Posterior cingulate gyrus (tissue), 11 donors: ENCODE data around the gene DGCR2.
A peak's percentile ranks its signal among the peaks of the same experiment; 100 is the strongest.

Source experiments
- DNase-seq, 10 donors: peaks; one replicate each; pipeline versions ENCODE4 v3.0.0 to v3.0.0-alpha.2; 2020 to 2021; ENCODE audit warnings: mixed read lengths in 3 of 10
- intact Hi-C: fragments of 100-400 bp; cut with DNase I; formaldehyde crosslinking; loops from one replicate; pipeline ENCODE4 v1.15.1; 2023

Gene DGCR2

GRCh38 chr22:19128946-19129727, 6.9 kb upstream of the DGCR2 start:
- intact Hi-C loops: no loop called here
- no peak for DNase-seq

GRCh38 chr22:19128009-19128401, 5.8 kb upstream of the DGCR2 start:
- intact Hi-C loops: no loop called here
- DNase-seq: peak in 1 of 10 donors; percentile 53

- peak in 2 of 10 donors; percentile 44 to 61 for DNase-seq
Observed at GRCh38 chr22:19127329-19128008, 5.3 kb upstream of the DGCR2 start.

GRCh38 chr22:19126309-19127273, 4.4 kb upstream of the DGCR2 start:
- DNase-seq: peak in 2 of 10 donors; percentile 48 to 65
- intact Hi-C loops: no loop called here

More at GRCh38 chr22:19127329-19128008, 5.3 kb upstream of the DGCR2 start:
- intact Hi-C loops: no loop called here

- intact Hi-C loops: no loop called here
- peak in 2 of 10 donors; percentile 66 to 69 for DNase-seq
Observed at GRCh38 chr22:19125474-19126308, 3.5 kb upstream of the DGCR2 start.

- intact Hi-C loops: no loop called here
- peak in 1 of 10 donors; percentile 59 for DNase-seq
Observed at GRCh38 chr22:19125011-19125410, 2.8 kb upstream of the DGCR2 start.

- intact Hi-C loops: no loop called here
- DNase-seq: peak in 1 of 10 donors; percentile 47
Observed at GRCh38 chr22:19124377-19124776, 2.2 kb upstream of the DGCR2 start.

GRCh38 chr22:19123936-19124335, 1.7 kb upstream of the DGCR2 start:
- no peak for DNase-seq
- intact Hi-C loops: loop anchor here (2.0 kb wide), 1 partner anchor 21 kb away; the partner anchor contains the start of gene ESS2

GRCh38 chr22:19122752-19123492, 710 bp upstream of the DGCR2 start:
- DNase-seq: peak in 2 of 10 donors; percentile 23 to 27
- intact Hi-C loops: loop anchor here (2.0 kb wide), 1 partner anchor 22 kb away; the partner anchor contains the start of gene ESS2

- intact Hi-C loops: loop anchor here (2.0 kb wide), 1 partner anchor 23 kb away; the partner anchor contains the start of gene ESS2
- peak in 7 of 10 donors; percentile 22 to 89 (median 33) for DNase-seq
Observed at GRCh38 chr22:19121631-19122142, 525 bp downstream of the DGCR2 start.

GRCh38 chr22:19120829-19121630, 1.2 kb downstream of the DGCR2 start:
- peak in 1 of 10 donors; percentile 78 for DNase-seq
- intact Hi-C loops: no loop called here

- peak in 1 of 10 donors; percentile 54 for DNase-seq
- intact Hi-C loops: no loop called here
Observed at GRCh38 chr22:19119949-19120348, 2.3 kb downstream of the DGCR2 start.

GRCh38 chr22:19118329-19118880, 3.8 kb downstream of the DGCR2 start:
- intact Hi-C loops: no loop called here
- DNase-seq: peak in 1 of 10 donors; percentile 22

- intact Hi-C loops: no loop called here
- DNase-seq: no peak
Observed at GRCh38 chr22:19117111-19117512, 5.1 kb downstream of the DGCR2 start.

GRCh38 chr22:19115628-19116027, 6.6 kb downstream of the DGCR2 start:
- intact Hi-C loops: no loop called here
- peak in 1 of 10 donors; percentile 55 for DNase-seq

GRCh38 chr22:19114984-19115552, 7.1 kb downstream of the DGCR2 start:
- peak in 1 of 10 donors; percentile 76 for DNase-seq
- intact Hi-C loops: no loop called here

GRCh38 chr22:19113429-19113828, 8.8 kb downstream of the DGCR2 start:
- intact Hi-C loops: no loop called here
- DNase-seq: no peak
